HG02981 (cell line): ENCODE results near the gene CLEC4M.
"Not testable (repeated sequence)": the region's sequence is repeated elsewhere in the genome, so short reads cannot be mapped to it uniquely, and the experiment has no call there.

ENCODE experiments used
- ATAC-seq: cut with Tn5 transposase; IDR thresholded peaks from one replicate; pipeline ENCODE4 v1.9.1; 2021; ENCODE audit warnings: mild to moderate bottlenecking, moderate library complexity; ENCODE audit not compliant: unreplicated experiment

The CLEC4M gene

GRCh38 chr19:7799640-7800355 is 36.8 kb downstream of the CLEC4M start:
- ATAC-seq, result no peak

GRCh38 chr19:7801020-7801570 is 38.1 kb downstream of the CLEC4M start:
- ATAC-seq, result no peak

GRCh38 chr19:7806234-7806633 is 43.2 kb downstream of the CLEC4M start:
- ATAC-seq, result no peak

- ATAC-seq, result no peak
Measured at GRCh38 chr19:7806876-7807275, 43.8 kb downstream of the CLEC4M start.

- ATAC-seq, result no peak
Measured at GRCh38 chr19:7808108-7808507, 45.1 kb downstream of the CLEC4M start.

GRCh38 chr19:7811989-7812388 is 48.9 kb downstream of the CLEC4M start:
- no peak for ATAC-seq

GRCh38 chr19:7815325-7815724 is 52.3 kb downstream of the CLEC4M start:
- no peak for ATAC-seq

- ATAC-seq, result not testable (repeated sequence)
Measured at GRCh38 chr19:7816040-7816439, 53.0 kb downstream of the CLEC4M start.

- ATAC-seq, result no peak
Measured at GRCh38 chr19:7817801-7818200, 54.8 kb downstream of the CLEC4M start.

- no peak for ATAC-seq
Measured at GRCh38 chr19:7818806-7819205, 55.8 kb downstream of the CLEC4M start.
